BE2C (cell line): ENCODE data around the gene TRIM65.

Experiments
- DNase-seq: peaks from one replicate; pipeline ENCODE4 v3.0.0-alpha.2; 2020
- H3K27me3 ChIP-seq: fragments of 250-450 bp; sonication (Bioruptor Pico); 2 replicates; pipeline ENCODE4 v1.5.1; 2020; ENCODE audit warnings: mild to moderate bottlenecking
- H3K36me3 ChIP-seq: fragments of 250-450 bp; sonication (Bioruptor Pico); 2 replicates; pipeline ENCODE4 v1.5.1; 2020; ENCODE audit warnings: mild to moderate bottlenecking
- H3K4me1 ChIP-seq: fragments of 250-450 bp; sonication (Bioruptor Pico); 2 replicates; pipeline ENCODE4 v1.5.1; 2020
- H3K4me3 ChIP-seq: 2 replicates; pipeline ENCODE4 v1.5.1; 2011; ENCODE audit warnings: low read depth, low read length
- H3K9me3 ChIP-seq: fragments of 250-450 bp; sonication (Bioruptor Pico); 2 replicates; pipeline ENCODE4 v1.5.1; 2020
- TF ChIP-seq, protein P1 (sequence below): IDR thresholded peaks from 2 replicates; pipeline ENCODE4 v1.5.1; 2012; ENCODE audit warnings: mild to moderate bottlenecking, low read depth, low read length

The TRIM65 gene

DNA sequence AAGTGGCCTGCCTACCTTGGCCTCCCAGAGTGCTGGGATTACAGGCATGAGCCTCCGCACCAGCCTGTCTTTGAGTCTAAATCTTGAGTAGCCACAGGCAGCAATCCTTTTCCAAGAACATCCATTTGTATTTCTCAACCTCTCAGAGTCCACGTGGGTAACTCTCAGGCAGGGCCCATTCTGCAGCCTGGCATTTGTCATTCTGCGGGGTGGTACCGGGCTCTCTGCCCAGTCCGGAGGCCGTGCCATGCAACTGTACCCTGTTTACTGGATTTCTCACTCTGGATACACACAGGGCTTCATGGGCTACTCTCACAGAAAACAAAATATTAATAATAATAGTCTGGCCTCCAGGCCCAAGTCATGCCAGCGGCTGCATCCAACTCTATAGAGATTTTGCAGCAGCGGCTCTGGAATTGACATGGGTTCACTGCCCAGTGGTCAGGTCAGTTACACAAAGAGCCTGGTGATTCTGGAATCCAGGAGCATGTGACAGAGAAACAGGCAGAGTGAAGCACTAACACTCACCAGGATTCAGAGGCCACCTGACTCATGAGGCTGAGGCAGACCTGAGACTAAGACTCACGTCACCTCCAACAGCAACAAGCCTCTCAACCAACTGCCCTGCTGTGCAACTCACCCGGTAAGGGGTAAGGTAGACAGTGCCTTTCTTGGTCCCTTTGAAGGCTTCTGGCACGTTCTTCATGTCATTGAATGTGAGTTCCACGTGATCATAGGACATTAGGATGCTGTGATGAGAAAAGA lies 45.6 kb downstream of the TRIM65 start:
- Histone ChIP-seq H3K27me3 (no peaks in the 10 kb centered on the region), H3K36me3 (peaks cover 18% of the 10 kb centered on the region), H3K4me1 (peaks cover 5% of the 10 kb centered on the region), H3K9me3 (no peaks in the 10 kb centered on the region), H3K4me3 (no peak overlapping the region)
- DNase-seq: no peak
- TF ChIP-seq, protein P1, sequence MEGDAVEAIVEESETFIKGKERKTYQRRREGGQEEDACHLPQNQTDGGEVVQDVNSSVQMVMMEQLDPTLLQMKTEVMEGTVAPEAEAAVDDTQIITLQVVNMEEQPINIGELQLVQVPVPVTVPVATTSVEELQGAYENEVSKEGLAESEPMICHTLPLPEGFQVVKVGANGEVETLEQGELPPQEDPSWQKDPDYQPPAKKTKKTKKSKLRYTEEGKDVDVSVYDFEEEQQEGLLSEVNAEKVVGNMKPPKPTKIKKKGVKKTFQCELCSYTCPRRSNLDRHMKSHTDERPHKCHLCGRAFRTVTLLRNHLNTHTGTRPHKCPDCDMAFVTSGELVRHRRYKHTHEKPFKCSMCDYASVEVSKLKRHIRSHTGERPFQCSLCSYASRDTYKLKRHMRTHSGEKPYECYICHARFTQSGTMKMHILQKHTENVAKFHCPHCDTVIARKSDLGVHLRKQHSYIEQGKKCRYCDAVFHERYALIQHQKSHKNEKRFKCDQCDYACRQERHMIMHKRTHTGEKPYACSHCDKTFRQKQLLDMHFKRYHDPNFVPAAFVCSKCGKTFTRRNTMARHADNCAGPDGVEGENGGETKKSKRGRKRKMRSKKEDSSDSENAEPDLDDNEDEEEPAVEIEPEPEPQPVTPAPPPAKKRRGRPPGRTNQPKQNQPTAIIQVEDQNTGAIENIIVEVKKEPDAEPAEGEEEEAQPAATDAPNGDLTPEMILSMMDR: no peak

DNA sequence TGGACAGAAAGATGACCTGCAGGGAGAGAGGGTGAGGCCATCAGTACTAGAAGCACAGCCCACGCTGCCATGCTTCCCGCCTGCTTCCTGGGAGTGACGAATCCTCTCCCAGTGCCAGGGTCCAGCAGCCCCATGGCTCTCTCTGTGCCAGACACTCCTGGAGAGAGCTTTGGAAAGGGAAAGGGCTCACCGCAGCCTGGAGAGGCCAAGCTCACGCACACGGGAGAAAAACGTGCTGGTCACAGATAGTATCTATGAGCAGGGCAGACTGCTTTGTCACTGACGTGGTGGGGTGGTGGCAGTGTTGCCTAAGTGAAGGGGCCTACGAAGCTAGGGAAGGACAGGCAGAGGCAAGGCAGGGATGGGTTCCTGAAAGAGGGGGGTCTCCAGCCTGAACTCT lies 47.0 kb downstream of the TRIM65 start:
- DNase-seq: no peak
- Histone ChIP-seq H3K9me3 (no peaks in the 10 kb centered on the region), H3K36me3 (peaks cover 18% of the 10 kb centered on the region), H3K4me1 (peaks cover 16% of the 10 kb centered on the region), H3K4me3 (no peak overlapping the region), H3K27me3 (no peaks in the 10 kb centered on the region)
- TF ChIP-seq, protein P1: no peak

- TF ChIP-seq, protein P1: no peak
- H3K9me3 ChIP-seq: no peaks in the 10 kb centered on the region
- H3K36me3 ChIP-seq: peaks cover 18% of the 10 kb centered on the region
- no peak overlapping the region for H3K4me3 ChIP-seq
- no peak for DNase-seq
- peaks cover 12% of the 10 kb centered on the region for H3K4me1 ChIP-seq
- no peaks in the 10 kb centered on the region for H3K27me3 ChIP-seq
These were observed 47.5 kb downstream of the TRIM65 start for GRCh38 chr17:75849279-75849646.

GRCh38 chr17:75848523-75849278 lies 48.0 kb downstream of the TRIM65 start:
- H3K27me3 ChIP-seq: no peaks in the 10 kb centered on the region
- no peak overlapping the region for H3K4me3 ChIP-seq
- H3K36me3 ChIP-seq: peaks cover 18% of the 10 kb centered on the region
- DNase-seq: peak; percentile 86
- peaks cover 15% of the 10 kb centered on the region for H3K4me1 ChIP-seq
- TF ChIP-seq, protein P1: peak; percentile 88
- H3K9me3 ChIP-seq: no peaks in the 10 kb centered on the region

DNA sequence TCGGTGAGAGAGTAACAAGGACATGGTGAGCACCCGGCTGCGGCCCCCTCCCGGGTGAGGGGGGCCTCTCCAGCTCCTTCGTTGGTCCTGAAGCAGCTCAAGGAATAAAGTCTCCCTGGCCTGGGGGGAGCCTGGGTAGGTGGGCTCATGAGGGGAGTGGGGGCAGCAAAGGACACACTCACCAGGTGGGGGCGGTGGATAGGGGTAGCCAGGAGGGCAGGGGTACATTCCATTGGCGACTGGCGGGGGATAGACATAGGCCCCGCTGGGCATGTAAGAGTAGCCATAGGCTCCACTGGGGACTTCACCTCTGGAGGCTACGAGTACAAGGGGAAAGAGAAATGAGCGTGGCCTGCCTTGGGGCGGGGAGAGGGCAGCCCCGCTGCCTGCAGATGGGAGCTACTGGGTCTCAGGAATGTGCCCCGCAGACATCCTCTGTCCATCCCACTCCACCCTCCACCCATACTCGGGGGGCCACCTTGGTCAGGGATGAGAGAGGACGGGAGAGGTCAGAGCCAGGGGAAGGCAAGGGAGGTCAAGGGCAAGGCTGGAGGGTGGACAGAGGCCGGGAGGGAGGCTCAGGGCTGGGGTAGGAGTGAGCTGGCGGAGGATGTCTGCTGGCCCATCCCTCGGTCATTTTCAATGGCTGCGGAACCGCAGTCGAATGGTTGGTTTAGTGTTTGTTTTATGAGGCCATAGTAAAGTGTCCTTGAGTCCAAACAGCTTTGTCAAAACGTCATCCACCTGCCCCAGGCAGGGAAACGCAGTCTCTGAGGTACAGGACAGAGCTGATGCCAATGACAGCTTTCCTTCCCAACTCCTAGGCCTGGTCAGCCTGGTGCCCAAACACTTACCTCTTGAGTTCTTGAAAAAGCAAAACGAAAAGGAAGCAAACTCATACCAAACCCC lies 48.9 kb downstream of the TRIM65 start:
- peaks cover 18% of the 10 kb centered on the region for H3K36me3 ChIP-seq
- peaks cover 15% of the 10 kb centered on the region for H3K4me1 ChIP-seq
- no peak for DNase-seq
- H3K9me3 ChIP-seq: no peaks in the 10 kb centered on the region
- no peak overlapping the region for H3K4me3 ChIP-seq
- H3K27me3 ChIP-seq: no peaks in the 10 kb centered on the region
- TF ChIP-seq, protein P1: no peak
